SK-N-SH (cell line): Measurements from ENCODE around the gene CREBRF. TPM values are rescaled to one million over a fixed set of nuclear protein-coding genes. Genes with fewer than 3 reads are reported as not detected.

Experiments
- CTCF ChIA-PET: fragments of 300-600, 350-600 bp; formaldehyde crosslinking; extraction: SDS; loops from one replicate; lab custom pipeline; 2021; lab: Yijun Ruan, JAX
- POLR2A ChIA-PET: fragments of 350-600 bp; sonication (Branson Sonifier 250); formaldehyde crosslinking; extraction: SDS; loops from one replicate; lab custom pipeline; 2020; ENCODE audit warnings: antibody characterized with exemption, inconsistent platforms; lab: Yijun Ruan, JAX
- DNase-seq: peaks from one replicate; pipeline ENCODE4 v3.0.0; 2012
- H2AFZ ChIP-seq: fragments of 200-600 bp; sonication (generic); 2 replicates; pipeline ENCODE4 v1.8.1; 2016; ENCODE audit warnings: antibody characterized with exemption, mild to moderate bottlenecking, low read depth
- H3F3A ChIP-seq: fragments of 200-600 bp; sonication (generic); replicated peaks from 2 replicates; pipeline ENCODE3; 2016; ENCODE audit warnings: antibody characterized with exemption, mild to moderate bottlenecking; ENCODE audit not compliant: insufficient read depth
- H3K27ac ChIP-seq, 2 experiments: fragments of 200-500 bp in 1 of 2; fragments of 200-600 bp in 1 of 2; sonication (Bioruptor generic) in 1 of 2; sonication (generic), shearing (Covaris generic) in 1 of 2; 2 replicates each; pipeline versions ENCODE4 v1.5.1 to v1.6.1; 2014 to 2016; ENCODE audit warnings: low read depth in 2 of 2, inconsistent platforms in 1 of 2, low read length in 1 of 2, mild to moderate bottlenecking in 1 of 2, mixed read lengths in 1 of 2
- H3K27me3 ChIP-seq: fragments of 200-600 bp; sonication (generic), shearing (Covaris generic); 2 replicates; pipeline ENCODE4 v1.6.1; 2016; ENCODE audit warnings: mixed run types; ENCODE audit not compliant: insufficient read depth
- H3K36me3 ChIP-seq, 2 experiments: fragments of 200-500 bp in 1 of 2; fragments of 200-600 bp in 1 of 2; sonication (Bioruptor generic) in 1 of 2; sonication (generic) in 1 of 2; replicated peaks in 1 of 2; 2 replicates each; pipeline versions ENCODE3 to v1.5.1; 2014 to 2016; ENCODE audit warnings: low read length in 1 of 2, mild to moderate bottlenecking in 1 of 2; ENCODE audit not compliant: insufficient read depth in 2 of 2, control insufficient read depth in 1 of 2
- H3K4me1 ChIP-seq, 2 experiments: fragments of 200-500 bp in 1 of 2; fragments of 200-600 bp in 1 of 2; sonication (Bioruptor generic) in 1 of 2; sonication (generic), shearing (Covaris generic) in 1 of 2; 2 replicates each; pipeline versions ENCODE4 v1.5.1 to v1.6.1; 2014 to 2016; ENCODE audit warnings: low read depth in 1 of 2, low read length in 1 of 2, mixed run types in 1 of 2; ENCODE audit not compliant: insufficient read depth in 2 of 2, control insufficient read depth in 1 of 2
- H3K4me2 ChIP-seq: fragments of 200-600 bp; sonication (generic), shearing (Covaris generic); 2 replicates; pipeline ENCODE4 v1.6.1; 2017; ENCODE audit warnings: mixed run types
- H3K4me3 ChIP-seq, 2 experiments: fragments of 200-500 bp in 1 of 2; fragments of 200-600 bp in 1 of 2; sonication (Bioruptor generic) in 1 of 2; sonication (generic), shearing (Covaris generic) in 1 of 2; 2 replicates each; pipeline versions ENCODE4 v1.5.1 to v1.8.1; 2014 to 2016; ENCODE audit warnings: low read depth in 2 of 2, inconsistent platforms in 1 of 2, low read length in 1 of 2, mild to moderate bottlenecking in 1 of 2, mixed read lengths in 1 of 2, moderate library complexity in 1 of 2
- H3K79me2 ChIP-seq: fragments of 200-600 bp; sonication (generic); 2 replicates; pipeline ENCODE4 v1.8.1; 2017; ENCODE audit warnings: mild to moderate bottlenecking; ENCODE audit not compliant: insufficient read depth
- H3K9ac ChIP-seq: fragments of 200-600 bp; sonication (generic); 2 replicates; pipeline ENCODE4 v1.6.1; 2017; ENCODE audit warnings: mixed run types
- H3K9me2 ChIP-seq: fragments of 200-600 bp; sonication (generic); 2 replicates; pipeline ENCODE4 v1.6.1; 2017; ENCODE audit warnings: mixed run types
- H3K9me3 ChIP-seq: fragments of 200-600 bp; sonication (generic); 2 replicates; pipeline ENCODE4 v1.6.1; 2017; ENCODE audit warnings: mixed run types, mild to moderate bottlenecking, moderate library complexity
- H4K20me1 ChIP-seq: fragments of 200-600 bp; sonication (generic); 2 replicates; pipeline ENCODE4 v1.6.1; 2017; ENCODE audit warnings: mild to moderate bottlenecking, mixed run types; ENCODE audit not compliant: insufficient read depth
- CHD2 ChIP-seq: fragments of 150-350 bp; IDR thresholded peaks from 2 replicates; pipeline ENCODE4 v1.6.1; 2018; ENCODE audit warnings: low read length; ENCODE audit not compliant: partially characterized antibody
- EZH2phosphoT487 ChIP-seq: fragments of 200-600 bp; sonication (generic); IDR thresholded peaks from 2 replicates; pipeline ENCODE4 v1.6.1; 2017; ENCODE audit warnings: low read depth, mixed run types, mild to moderate bottlenecking, antibody characterized with exemption, moderate library complexity, borderline replicate concordance
- FOSL2 ChIP-seq: IDR thresholded peaks from 2 replicates; pipeline ENCODE4 v1.4.0; 2012; ENCODE audit warnings: low read depth, mild to moderate bottlenecking, moderate library complexity, borderline replicate concordance
- FOXJ3 ChIP-seq: sonication (generic); formaldehyde crosslinking; IDR thresholded peaks from 2 replicates; pipeline ENCODE4 v1.5.1; 2020; ENCODE audit warnings: mild to moderate bottlenecking, missing genetic modification reagents
- JUND ChIP-seq: IDR thresholded peaks from 2 replicates; pipeline ENCODE4 v1.4.0; 2012
- MAX ChIP-seq: IDR thresholded peaks from 2 replicates; pipeline ENCODE4 v1.4.0; 2012; ENCODE audit warnings: low read depth
- NRF1 ChIP-seq: IDR thresholded peaks from 2 replicates; pipeline ENCODE4 v1.6.1; 2012; ENCODE audit warnings: low read depth, mild to moderate bottlenecking, low read length
- PBX3 ChIP-seq: IDR thresholded peaks from 2 replicates; pipeline ENCODE4; 2012
- RAD21 ChIP-seq: IDR thresholded peaks from 2 replicates; pipeline ENCODE4 v1.6.1; 2012; ENCODE audit warnings: mild to moderate bottlenecking, low read length
- RXRA ChIP-seq: IDR thresholded peaks from 2 replicates; pipeline ENCODE4 v1.4.0; 2012; ENCODE audit warnings: low read depth, mild to moderate bottlenecking, borderline replicate concordance
- TCF12 ChIP-seq: IDR thresholded peaks from 2 replicates; pipeline ENCODE4 v1.4.0; 2012
- TEAD4 ChIP-seq: IDR thresholded peaks from 2 replicates; pipeline ENCODE4 v1.4.0; 2012; ENCODE audit warnings: mild to moderate bottlenecking, borderline replicate concordance; ENCODE audit not compliant: insufficient read depth
- USF1 ChIP-seq: IDR thresholded peaks from 2 replicates; pipeline ENCODE4 v1.4.0; 2012; ENCODE audit warnings: low read depth, borderline replicate concordance
- USF2 ChIP-seq: fragments of 150-350 bp; IDR thresholded peaks from 2 replicates; pipeline ENCODE4 v1.6.1; 2017; ENCODE audit warnings: antibody characterized with exemption, low read length, low read depth, borderline replicate concordance
- ZBTB33 ChIP-seq: IDR thresholded peaks from 2 replicates; pipeline ENCODE4 v1.4.0; 2012; ENCODE audit warnings: low read depth, borderline replicate concordance
- WGBS: methylation state at CpG from one replicate; pipeline ENCODE4 v1.1.6; 2017; ENCODE audit warnings: low lambda C conversion rate; 5-methylcytosine and 5-hydroxymethylcytosine counted together
- polyA plus RNA-seq, 3 experiments: library from polyadenylated mRNA; depleted of rRNA; stranded (reverse); fragments of >200 nt; gene quantifications; 2 replicates each; pipeline ENCODE4 v1.2.3, GENCODE V29; 2012

CREBRF gene
- polyA plus RNA-seq, 1 of the 3 experiments (the other 2 are of a cell fraction), result 2.4 TPM

GRCh38 chr5:173062141-173062540, 6.0 kb downstream of the CREBRF start:
- peaks cover 19% of the 10 kb centered on the region for H3F3A ChIP-seq
- H3K27me3 ChIP-seq, result no peaks in the 10 kb centered on the region
- DNase-seq, result no peak
- H3K27ac ChIP-seq, result no peak overlapping the region
- no peaks in the 10 kb centered on the region; the same call in 1 of the 2 replicates for H4K20me1 ChIP-seq
- peaks cover 52% of the 10 kb centered on the region for H3K79me2 ChIP-seq
- no peak overlapping the region for H3K4me3 ChIP-seq
- 92% methylated on average over 4 of the region's 4 CpGs for WGBS
- H3K4me2 ChIP-seq, result no peak overlapping the region
- peaks cover 4 to 5% of the 10 kb centered on the region in 2 experiments; a peak in 3 of 4 replicates for H3K4me1 ChIP-seq
- no peaks in the 10 kb centered on the region for H3K9me2 ChIP-seq
- TF ChIP-seq TEAD4, result no peak
- POLR2A ChIA-PET, result no interaction called here
- no peak overlapping the region for H3K9ac ChIP-seq
- H3K9me3 ChIP-seq, result no peaks in the 10 kb centered on the region
- peaks cover 0 to 3% of the 10 kb centered on the region in 2 experiments for H3K36me3 ChIP-seq
- CTCF ChIA-PET, result no interaction called here
- H2AFZ ChIP-seq, result no peak overlapping the region

GRCh38 chr5:173065155-173065554, 9.0 kb downstream of the CREBRF start:
- Histone ChIP-seq H3K9me2 (no peaks in the 10 kb centered on the region), H3K9me3 (no peaks in the 10 kb centered on the region), H3F3A (peaks cover 8% of the 10 kb centered on the region), H2AFZ (no peak overlapping the region), H3K79me2 (peaks cover 26% of the 10 kb centered on the region), H3K27me3 (no peaks in the 10 kb centered on the region), H3K27ac (no peak overlapping the region), H3K4me3 (no peak overlapping the region), H3K4me1 (no peaks in the 10 kb centered on the region), H3K36me3 (peaks cover 0 to 3% of the 10 kb centered on the region in 2 experiments), H4K20me1 (no peaks in the 10 kb centered on the region; the same call in 1 of the 2 replicates), H3K4me2 (no peak overlapping the region), H3K9ac (no peak overlapping the region)
- TF ChIP-seq TEAD4 (no peak), ZBTB33 (no peak), RXRA (no peak), USF1 (no peak), USF2 (no peak), NRF1 (no peak), PBX3 (no peak), FOXJ3 (CRISPR knock-in tag) (no peak), CHD2 (no peak), EZH2phosphoT487 (no peak), FOSL2 (no peak), MAX (no peak), JUND (no peak), RAD21 (no peak), TCF12 (no peak)
- DNase-seq, result no peak
- POLR2A ChIA-PET, result no interaction called here
- CTCF ChIA-PET, result no interaction called here
